Ramos (cell line): Measurements from ENCODE around the gene CYB5RL.
"Not testable (repeated sequence)": the region's sequence is repeated elsewhere in the genome, so short reads cannot be mapped to it uniquely, and the experiment has no call there.

ENCODE experiments used
- in situ Hi-C: fragments of 300-500 bp; cut with MboI; formaldehyde crosslinking; loops from one replicate; pipeline ENCODE4 v1.14.3; 2022; ENCODE audit warnings: low sequenced_read_pairs; ENCODE audit not compliant: unreplicated experiment

Gene CYB5RL

GRCh38 chr1:54227091-54227602 lies 27.3 kb upstream of the CYB5RL start:
- in situ Hi-C loops, result no loop called here

GRCh38 chr1:54225986-54226559 lies 26.2 kb upstream of the CYB5RL start:
- in situ Hi-C loops, result no loop called here

GRCh38 chr1:54225378-54225777 lies 25.5 kb upstream of the CYB5RL start:
- in situ Hi-C loops, result no loop called here

GRCh38 chr1:54224233-54224632 lies 24.4 kb upstream of the CYB5RL start:
- in situ Hi-C loops, result no loop called here

- in situ Hi-C loops, result no loop called here
These were observed 23.8 kb upstream of the CYB5RL start for GRCh38 chr1:54223441-54224202.

- in situ Hi-C loops, result no loop called here
These were observed 22.9 kb upstream of the CYB5RL start for GRCh38 chr1:54222711-54223110.

GRCh38 chr1:54221867-54222484 lies 22.1 kb upstream of the CYB5RL start:
- in situ Hi-C loops, result no loop called here

- in situ Hi-C loops, result no loop called here
These were observed 21.4 kb upstream of the CYB5RL start for GRCh38 chr1:54221113-54221834.

- in situ Hi-C loops, result no loop called here
These were observed 20.4 kb upstream of the CYB5RL start for GRCh38 chr1:54220004-54220811.

- in situ Hi-C loops, result no loop called here
These were observed 19.8 kb upstream of the CYB5RL start for GRCh38 chr1:54219688-54220003.

- in situ Hi-C loops, result no loop called here
These were observed 19.3 kb upstream of the CYB5RL start for GRCh38 chr1:54218883-54219687.

- in situ Hi-C loops, result no loop called here
These were observed 15.7 kb upstream of the CYB5RL start for GRCh38 chr1:54215523-54215922.

- in situ Hi-C loops, result no loop called here
These were observed 13.0 kb upstream of the CYB5RL start for GRCh38 chr1:54212872-54213271.

- in situ Hi-C loops, result not testable (repeated sequence)
These were observed 8.1 kb upstream of the CYB5RL start for GRCh38 chr1:54207896-54208295.

GRCh38 chr1:54207287-54207686 lies 7.5 kb upstream of the CYB5RL start:
- in situ Hi-C loops, result no loop called here

GRCh38 chr1:54204199-54204598 lies 4.4 kb upstream of the CYB5RL start:
- in situ Hi-C loops, result no loop called here

- in situ Hi-C loops, result no loop called here
These were observed 728 bp upstream of the CYB5RL start for GRCh38 chr1:54200519-54200997.

GRCh38 chr1:54199151-54199764 lies 572 bp downstream of the CYB5RL start:
- in situ Hi-C loops, result no loop called here

GRCh38 chr1:54193453-54193852 lies 6.4 kb downstream of the CYB5RL start:
- in situ Hi-C loops, result no loop called here
